GM10266 (cell line): Measurements from ENCODE around the gene SRY.

Experiments
- DNase-seq: peaks from one replicate; pipeline ENCODE4 v3.0.0; 2012; ENCODE audit errors: extremely low spot score
- CTCF ChIP-seq: IDR thresholded peaks from 2 replicates; pipeline ENCODE4 v1.5.1; 2012; ENCODE audit warnings: mild to moderate bottlenecking, low read depth; ENCODE audit not compliant: control insufficient read depth, insufficient read depth; ENCODE audit errors: missing control alignments

SRY gene

GRCh38 chrY:2796977-2797523, 9.6 kb upstream of the SRY start:
- no peak for DNase-seq
- no peak for TF ChIP-seq CTCF

GRCh38 chrY:2789756-2790155, 2.3 kb upstream of the SRY start:
- peak; percentile 11 for TF ChIP-seq CTCF
- DNase-seq = no peak

GRCh38 chrY:2786876-2787512, 488 bp downstream of the SRY start:
- no peak for TF ChIP-seq CTCF
- no peak for DNase-seq
